ENCODE results near the gene RIPOR3. TPM values are rescaled to one million over a fixed set of nuclear protein-coding genes. Genes with fewer than 3 reads are reported as not detected.

Gene RIPOR3
- total RNA-seq, 1 donor from 2014 or later = 0.68 TPM

GRCh38 chr20:50567860-50568548, 123.3 kb downstream of the RIPOR3 start:
- DNase-seq = no peak

- no peak for DNase-seq
Observed at GRCh38 chr20:50565871-50566270, 125.5 kb downstream of the RIPOR3 start.

- no peak for DNase-seq
Observed at GRCh38 chr20:50565383-50565782, 126.0 kb downstream of the RIPOR3 start.

- DNase-seq = no peak
Observed at GRCh38 chr20:50563133-50563944, 128.0 kb downstream of the RIPOR3 start.

GRCh38 chr20:50562262-50562701, 129.1 kb downstream of the RIPOR3 start:
- DNase-seq = peak; percentile 37

GRCh38 chr20:50561379-50562078, 129.8 kb downstream of the RIPOR3 start:
- DNase-seq = peak; percentile 95

GRCh38 chr20:50560867-50561266, 130.5 kb downstream of the RIPOR3 start:
- no peak for DNase-seq

- no peak for DNase-seq
Observed at GRCh38 chr20:50559856-50560638, 131.3 kb downstream of the RIPOR3 start.

- DNase-seq = no peak
Observed at GRCh38 chr20:50559149-50559548, 132.2 kb downstream of the RIPOR3 start.

GRCh38 chr20:50558483-50558925, 132.8 kb downstream of the RIPOR3 start:
- peak; percentile 86 for DNase-seq

GRCh38 chr20:50557549-50558134, 133.7 kb downstream of the RIPOR3 start:
- DNase-seq = no peak

- no peak for DNase-seq
Observed at GRCh38 chr20:50555662-50556061, 135.7 kb downstream of the RIPOR3 start.

- DNase-seq = no peak
Observed at GRCh38 chr20:50554694-50555579, 136.4 kb downstream of the RIPOR3 start.

- no peak for DNase-seq
Observed at GRCh38 chr20:50552979-50553378, 138.4 kb downstream of the RIPOR3 start.

- no peak for DNase-seq
Observed at GRCh38 chr20:50551288-50551687, 140.1 kb downstream of the RIPOR3 start.

- no peak for DNase-seq
Observed at GRCh38 chr20:50550531-50550930, 140.8 kb downstream of the RIPOR3 start.

- DNase-seq = no peak
Observed at GRCh38 chr20:50548396-50548795, 142.9 kb downstream of the RIPOR3 start.

GRCh38 chr20:50547964-50548363, 143.4 kb downstream of the RIPOR3 start:
- no peak for DNase-seq

- no peak for DNase-seq
Observed at GRCh38 chr20:50546729-50547314, 144.5 kb downstream of the RIPOR3 start.

- DNase-seq = no peak
Observed at GRCh38 chr20:50545126-50545525, 146.2 kb downstream of the RIPOR3 start.

GRCh38 chr20:50543326-50543725, 148.0 kb downstream of the RIPOR3 start:
- DNase-seq = no peak
